ENCODE results near the gene AADACL3.

DNA sequence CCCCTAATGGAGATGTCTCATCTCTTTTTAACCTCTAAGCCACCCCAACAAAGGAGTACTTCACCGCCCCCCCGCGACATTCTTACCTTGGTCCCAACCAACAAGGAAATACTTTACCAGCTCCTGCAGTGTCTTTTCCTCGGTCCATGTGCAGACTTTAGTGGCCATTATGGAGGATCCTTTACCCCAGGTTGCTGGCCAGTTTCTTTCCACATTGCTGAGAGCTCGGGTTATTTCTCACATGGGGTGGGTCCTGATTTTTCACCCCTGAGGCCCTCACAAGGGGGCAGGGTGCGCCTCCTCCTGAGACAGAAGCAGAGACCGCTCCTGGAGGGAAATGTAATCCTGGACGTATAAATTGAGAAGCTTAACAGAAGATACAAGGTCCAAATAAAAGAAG, 3.0 kb upstream of the AADACL3 start:
- TF ChIP-seq, protein P1, sequence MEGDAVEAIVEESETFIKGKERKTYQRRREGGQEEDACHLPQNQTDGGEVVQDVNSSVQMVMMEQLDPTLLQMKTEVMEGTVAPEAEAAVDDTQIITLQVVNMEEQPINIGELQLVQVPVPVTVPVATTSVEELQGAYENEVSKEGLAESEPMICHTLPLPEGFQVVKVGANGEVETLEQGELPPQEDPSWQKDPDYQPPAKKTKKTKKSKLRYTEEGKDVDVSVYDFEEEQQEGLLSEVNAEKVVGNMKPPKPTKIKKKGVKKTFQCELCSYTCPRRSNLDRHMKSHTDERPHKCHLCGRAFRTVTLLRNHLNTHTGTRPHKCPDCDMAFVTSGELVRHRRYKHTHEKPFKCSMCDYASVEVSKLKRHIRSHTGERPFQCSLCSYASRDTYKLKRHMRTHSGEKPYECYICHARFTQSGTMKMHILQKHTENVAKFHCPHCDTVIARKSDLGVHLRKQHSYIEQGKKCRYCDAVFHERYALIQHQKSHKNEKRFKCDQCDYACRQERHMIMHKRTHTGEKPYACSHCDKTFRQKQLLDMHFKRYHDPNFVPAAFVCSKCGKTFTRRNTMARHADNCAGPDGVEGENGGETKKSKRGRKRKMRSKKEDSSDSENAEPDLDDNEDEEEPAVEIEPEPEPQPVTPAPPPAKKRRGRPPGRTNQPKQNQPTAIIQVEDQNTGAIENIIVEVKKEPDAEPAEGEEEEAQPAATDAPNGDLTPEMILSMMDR (IDR thresholded peaks at IDR 0.05) = no peak
- TF ChIP-seq POLR2A (IDR thresholded peaks at IDR 0.05) = no peak
